Tibial nerve (tissue), 4 donors: ENCODE measurements around the gene SPCS1. TPM values are rescaled to one million over a fixed set of nuclear protein-coding genes. Genes with fewer than 3 reads are reported as not detected.

Source experiments
- DNase-seq, 2 donors: peaks; one replicate each; pipeline ENCODE4 v3.0.0-alpha.2; 2019; ENCODE audit warnings: low spot score in 2 of 2
- H3K27ac ChIP-seq, 4 donors: fragments of 200-600 bp; sonication (generic) in 3 of 4; one replicate each; pipeline ENCODE4 v1.5.1; 2017 to 2019; ENCODE audit warnings: mild to moderate bottlenecking in 1 of 4
- H3K27me3 ChIP-seq, 2 donors: fragments of 200-600 bp; sonication (generic) in 1 of 2; one replicate each; pipeline versions ENCODE4 v1.5.1 to v1.6.0; 2017 to 2019
- H3K36me3 ChIP-seq, 3 donors: fragments of 200-600 bp; sonication (generic); one replicate each; pipeline ENCODE4 v1.5.1; 2018 to 2019
- H3K4me1 ChIP-seq, 4 donors: fragments of 200-600 bp; sonication (generic) in 3 of 4; one replicate each; pipeline ENCODE4 v1.5.1; 2017 to 2019
- H3K4me3 ChIP-seq, 4 donors: fragments of 200-600 bp; sonication (generic) in 3 of 4; one replicate each; pipeline ENCODE4 v1.5.1; 2017 to 2019; ENCODE audit warnings: mild to moderate bottlenecking in 1 of 4, moderate library complexity in 1 of 4
- H3K9me3 ChIP-seq, 4 donors: fragments of 200-600 bp; sonication (generic) in 3 of 4; one replicate each; pipeline ENCODE4 v1.5.1; 2017 to 2019
- CTCF ChIP-seq, 5 experiments: fragments of 200-600 bp in 3 of 5; fragments of 450-650 bp in 2 of 5; sonication (generic) in 3 of 5; IDR thresholded peaks; one replicate each; pipeline ENCODE4 v1.5.1; 2016 to 2019; ENCODE audit warnings: antibody characterized with exemption in 5 of 5, mild to moderate bottlenecking in 3 of 5, moderate library complexity in 2 of 5
- EP300 ChIP-seq, 2 donors: sonication (generic); formaldehyde crosslinking; IDR thresholded peaks; one replicate each; pipeline ENCODE4 v1.6.1; 2017; ENCODE audit warnings: antibody characterized with exemption in 2 of 2, mild to moderate bottlenecking in 1 of 2
- POLR2A ChIP-seq, 2 donors: fragments of 450-650 bp; IDR thresholded peaks; one replicate each; pipeline ENCODE4 v1.6.1; 2017; ENCODE audit warnings: antibody characterized with exemption in 2 of 2, mild to moderate bottlenecking in 2 of 2, moderate library complexity in 2 of 2
- WGBS, 2 donors: methylation state at CpG; one replicate each; pipeline ENCODE4 v1.1.5; 2018; 5-methylcytosine and 5-hydroxymethylcytosine counted together
- total RNA-seq, 4 donors: library from RNA; depleted of rRNA; stranded (reverse); fragments of >200 nt; gene quantifications; one replicate each; pipeline ENCODE4 v1.1.0, GENCODE V29; 2016

SPCS1 gene
- total RNA-seq, 4 donors from 2014 or later, result 58.8 to 123 (median 77.4) TPM

GRCh38 chr3:52696830-52697631, 8.9 kb upstream of the SPCS1 start:
- H3K4me3 ChIP-seq, result no peak overlapping the region
- DNase-seq, result no peak
- WGBS, 2 donors, result 72 to 74% methylated on average over 2 of the region's 2 CpGs
- no peaks in the 10 kb centered on the region for H3K9me3 ChIP-seq
- peaks cover 0 to 2% (median 0%) of the 10 kb centered on the region in 4 donors for H3K4me1 ChIP-seq
- TF ChIP-seq EP300 (IDR thresholded peaks at IDR 0.05) (no peak), CTCF (IDR thresholded peaks at IDR 0.05) (no peak), POLR2A (IDR thresholded peaks at IDR 0.05) (no peak)
- H3K27me3 ChIP-seq, result no peaks in the 10 kb centered on the region
- no peak overlapping the region for H3K27ac ChIP-seq
- peaks cover 0 to 78% (median 30%) of the 10 kb centered on the region in 3 donors for H3K36me3 ChIP-seq

GRCh38 chr3:52697632-52697965, 8.3 kb upstream of the SPCS1 start:
- WGBS, 2 donors, result 86 to 94% methylated on average over 4 of the region's 4 CpGs
- Histone ChIP-seq H3K4me1 (peaks cover 0 to 7% (median 0%) of the 10 kb centered on the region in 4 donors), H3K36me3 (peaks cover 0 to 73% (median 24%) of the 10 kb centered on the region in 3 donors), H3K4me3 (no peak overlapping the region), H3K9me3 (no peaks in the 10 kb centered on the region), H3K27me3 (no peaks in the 10 kb centered on the region), H3K27ac (no peak overlapping the region)
- TF ChIP-seq CTCF (IDR thresholded peaks at IDR 0.05) (no peak), POLR2A (IDR thresholded peaks at IDR 0.05) (no peak), EP300 (IDR thresholded peaks at IDR 0.05) (no peak)
- no peak for DNase-seq

- Histone ChIP-seq H3K4me3 (peak overlapping the region in 1 of 4 donors; percentile 96), H3K4me1 (peaks cover 0 to 52% (median 30%) of the 10 kb centered on the region in 4 donors), H3K27ac (peak overlapping the region in 2 of 4 donors; percentile 84 to 94), H3K9me3 (no peaks in the 10 kb centered on the region), H3K36me3 (peaks cover 0 to 24% (median under 1%) of the 10 kb centered on the region in 3 donors), H3K27me3 (no peaks in the 10 kb centered on the region)
- DNase-seq, result no peak
- 85 to 90% methylated on average over 7 of the region's 7 CpGs for WGBS, 2 donors
- no peak for TF ChIP-seq EP300 (IDR thresholded peaks at IDR 0.05)
- no peak for TF ChIP-seq CTCF (IDR thresholded peaks at IDR 0.05)
- no peak for TF ChIP-seq POLR2A (IDR thresholded peaks at IDR 0.05)
Measured at GRCh38 chr3:52703341-52703740, 2.6 kb upstream of the SPCS1 start.

GRCh38 chr3:52704611-52705437, 1.1 kb upstream of the SPCS1 start:
- Histone ChIP-seq H3K27ac (peak overlapping the region; percentile 72 to 94 (median 85)), H3K4me3 (peak overlapping the region; percentile 79 to 96 (median 84)), H3K4me1 (peaks cover 0 to 56% (median 30%) of the 10 kb centered on the region in 4 donors), H3K36me3 (peaks cover 0 to 25% (median 2%) of the 10 kb centered on the region in 3 donors), H3K27me3 (no peaks in the 10 kb centered on the region), H3K9me3 (no peaks in the 10 kb centered on the region)
- peak in 1 of 2 donors; percentile 20 for DNase-seq
- TF ChIP-seq CTCF (IDR thresholded peaks at IDR 0.05) (no peak), POLR2A (IDR thresholded peaks at IDR 0.05) (no peak), EP300 (IDR thresholded peaks at IDR 0.05) (no peak)
- 1 to 4% methylated on average over 18 to 20 of the region's 22 CpGs for WGBS, 2 donors

- no peak for DNase-seq
- Histone ChIP-seq H3K4me1 (peaks cover 0 to 56% (median 30%) of the 10 kb centered on the region in 4 donors), H3K27ac (peak overlapping the region; percentile 72 to 94 (median 85)), H3K4me3 (peak overlapping the region; percentile 79 to 96 (median 84)), H3K27me3 (no peaks in the 10 kb centered on the region), H3K9me3 (no peaks in the 10 kb centered on the region), H3K36me3 (peaks cover 0 to 28% (median 2%) of the 10 kb centered on the region in 3 donors)
- TF ChIP-seq CTCF (IDR thresholded peaks at IDR 0.05) (no peak), POLR2A (IDR thresholded peaks at IDR 0.05) (no peak), EP300 (IDR thresholded peaks at IDR 0.05) (no peak)
- 0% methylated on average over 5 of the region's 25 CpGs for WGBS, 2 donors
Measured at GRCh38 chr3:52705438-52705687, 543 bp upstream of the SPCS1 start.
